ENCODE data around the gene SMPD2.

Gene SMPD2

GRCh38 chr6:109428889-109429477 lies 11.5 kb upstream of the SMPD2 start (continued):
- TF ChIP-seq PRDM1 (tag by site-specific recombination; IDR thresholded peaks at IDR 0.05) (peak; percentile 24; the same call in 1 of the 2 replicates), ZNF133 (tag by site-specific recombination; IDR thresholded peaks at IDR 0.05) (no peak), ZNF529 (tag by site-specific recombination; IDR thresholded peaks at IDR 0.05; ENCODE audit: insufficient replicate concordance) (no peak), ZBTB44 (tag by site-specific recombination; IDR thresholded peaks at IDR 0.05) (0 out of 2 replicates have a peak, but pooled peaks have one; percentile 10), ZNF146 (tag by site-specific recombination; IDR thresholded peaks at IDR 0.05) (no peak), ZNF76 (tag by site-specific recombination; IDR thresholded peaks at IDR 0.05; ENCODE audit: borderline replicate concordance, low read depth) (no peak), ZNF707 (tag by site-specific recombination; IDR thresholded peaks at IDR 0.05) (no peak), SP3 (tag by site-specific recombination; IDR thresholded peaks at IDR 0.05) (no peak), ZNF350 (tag by site-specific recombination; IDR thresholded peaks at IDR 0.05) (no peak), TSHZ1 (tag by site-specific recombination; IDR thresholded peaks at IDR 0.05; ENCODE audit: borderline replicate concordance) (no peak), ZBTB17 (tag by site-specific recombination; IDR thresholded peaks at IDR 0.05) (peak; percentile 84), ZNF211 (tag by site-specific recombination; IDR thresholded peaks at IDR 0.05; ENCODE audit: low read depth) (no peak), ZEB2 (tag by site-specific recombination; IDR thresholded peaks at IDR 0.05) (peak; percentile 62; the same call in 1 of the 2 replicates), ZNF692 (tag by site-specific recombination; IDR thresholded peaks at IDR 0.05) (0 out of 2 replicates have a peak, but pooled peaks have one; percentile 39), SETDB1 (IDR thresholded peaks at IDR 0.05; ENCODE audit: insufficient read length, low read length) (no peak), ZFP37 (tag by site-specific recombination; IDR thresholded peaks at IDR 0.05) (no peak), TRIM28 (IDR thresholded peaks at IDR 0.05; ENCODE audit: borderline replicate concordance, low read length) (peak; percentile 49; the same call in 1 of the 2 replicates), ZBTB7A (tag by site-specific recombination; IDR thresholded peaks at IDR 0.05; ENCODE audit: low read depth) (no peak), EGR2 (tag by site-specific recombination; IDR thresholded peaks at IDR 0.05; ENCODE audit: low read depth) (no peak), BCL11A (tag by site-specific recombination; IDR thresholded peaks at IDR 0.05; ENCODE audit: low read depth) (0 out of 2 replicates have a peak, but pooled peaks have one; percentile 37), ZNF19 (tag by site-specific recombination; IDR thresholded peaks at IDR 0.05; ENCODE audit: low read depth) (no peak), KLF7 (tag by site-specific recombination; IDR thresholded peaks at IDR 0.05; ENCODE audit: borderline replicate concordance) (no peak)
- TF ChIP-seq, protein P1, sequence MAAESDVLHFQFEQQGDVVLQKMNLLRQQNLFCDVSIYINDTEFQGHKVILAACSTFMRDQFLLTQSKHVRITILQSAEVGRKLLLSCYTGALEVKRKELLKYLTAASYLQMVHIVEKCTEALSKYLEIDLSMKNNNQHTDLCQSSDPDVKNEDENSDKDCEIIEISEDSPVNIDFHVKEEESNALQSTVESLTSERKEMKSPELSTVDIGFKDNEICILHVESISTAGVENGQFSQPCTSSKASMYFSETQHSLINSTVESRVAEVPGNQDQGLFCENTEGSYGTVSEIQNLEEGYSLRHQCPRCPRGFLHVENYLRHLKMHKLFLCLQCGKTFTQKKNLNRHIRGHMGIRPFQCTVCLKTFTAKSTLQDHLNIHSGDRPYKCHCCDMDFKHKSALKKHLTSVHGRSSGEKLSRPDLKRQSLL (tag by site-specific recombination; IDR thresholded peaks at IDR 0.05): peak; percentile 38; the same call in 1 of the 2 replicates
- TF ChIP-seq, protein P2, sequence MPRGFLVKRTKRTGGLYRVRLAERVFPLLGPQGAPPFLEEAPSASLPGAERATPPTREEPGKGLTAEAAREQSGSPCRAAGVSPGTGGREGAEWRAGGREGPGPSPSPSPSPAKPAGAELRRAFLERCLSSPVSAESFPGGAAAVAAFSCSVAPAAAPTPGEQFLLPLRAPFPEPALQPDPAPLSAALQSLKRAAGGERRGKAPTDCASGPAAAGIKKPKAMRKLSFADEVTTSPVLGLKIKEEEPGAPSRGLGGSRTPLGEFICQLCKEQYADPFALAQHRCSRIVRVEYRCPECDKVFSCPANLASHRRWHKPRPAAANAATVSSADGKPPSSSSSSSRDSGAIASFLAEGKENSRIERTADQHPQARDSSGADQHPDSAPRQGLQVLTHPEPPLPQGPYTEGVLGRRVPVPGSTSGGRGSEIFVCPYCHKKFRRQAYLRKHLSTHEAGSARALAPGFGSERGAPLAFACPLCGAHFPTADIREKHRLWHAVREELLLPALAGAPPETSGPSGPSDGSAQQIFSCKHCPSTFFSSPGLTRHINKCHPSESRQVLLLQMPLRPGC (tag by site-specific recombination; IDR thresholded peaks at IDR 0.05): no peak
- TF ChIP-seq, protein P3, sequence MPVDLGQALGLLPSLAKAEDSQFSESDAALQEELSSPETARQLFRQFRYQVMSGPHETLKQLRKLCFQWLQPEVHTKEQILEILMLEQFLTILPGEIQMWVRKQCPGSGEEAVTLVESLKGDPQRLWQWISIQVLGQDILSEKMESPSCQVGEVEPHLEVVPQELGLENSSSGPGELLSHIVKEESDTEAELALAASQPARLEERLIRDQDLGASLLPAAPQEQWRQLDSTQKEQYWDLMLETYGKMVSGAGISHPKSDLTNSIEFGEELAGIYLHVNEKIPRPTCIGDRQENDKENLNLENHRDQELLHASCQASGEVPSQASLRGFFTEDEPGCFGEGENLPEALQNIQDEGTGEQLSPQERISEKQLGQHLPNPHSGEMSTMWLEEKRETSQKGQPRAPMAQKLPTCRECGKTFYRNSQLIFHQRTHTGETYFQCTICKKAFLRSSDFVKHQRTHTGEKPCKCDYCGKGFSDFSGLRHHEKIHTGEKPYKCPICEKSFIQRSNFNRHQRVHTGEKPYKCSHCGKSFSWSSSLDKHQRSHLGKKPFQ (tag by site-specific recombination; IDR thresholded peaks at IDR 0.05): no peak
- TF ChIP-seq, protein P4, sequence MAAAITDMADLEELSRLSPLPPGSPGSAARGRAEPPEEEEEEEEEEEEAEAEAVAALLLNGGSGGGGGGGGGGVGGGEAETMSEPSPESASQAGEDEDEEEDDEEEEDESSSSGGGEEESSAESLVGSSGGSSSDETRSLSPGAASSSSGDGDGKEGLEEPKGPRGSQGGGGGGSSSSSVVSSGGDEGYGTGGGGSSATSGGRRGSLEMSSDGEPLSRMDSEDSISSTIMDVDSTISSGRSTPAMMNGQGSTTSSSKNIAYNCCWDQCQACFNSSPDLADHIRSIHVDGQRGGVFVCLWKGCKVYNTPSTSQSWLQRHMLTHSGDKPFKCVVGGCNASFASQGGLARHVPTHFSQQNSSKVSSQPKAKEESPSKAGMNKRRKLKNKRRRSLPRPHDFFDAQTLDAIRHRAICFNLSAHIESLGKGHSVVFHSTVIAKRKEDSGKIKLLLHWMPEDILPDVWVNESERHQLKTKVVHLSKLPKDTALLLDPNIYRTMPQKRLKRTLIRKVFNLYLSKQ (tag by site-specific recombination; IDR thresholded peaks at IDR 0.05; ENCODE audit: borderline replicate concordance): no peak

Data from HEK293 (cell line).